Measurements from ENCODE around the gene C17orf114.

The C17orf114 gene

DNA sequence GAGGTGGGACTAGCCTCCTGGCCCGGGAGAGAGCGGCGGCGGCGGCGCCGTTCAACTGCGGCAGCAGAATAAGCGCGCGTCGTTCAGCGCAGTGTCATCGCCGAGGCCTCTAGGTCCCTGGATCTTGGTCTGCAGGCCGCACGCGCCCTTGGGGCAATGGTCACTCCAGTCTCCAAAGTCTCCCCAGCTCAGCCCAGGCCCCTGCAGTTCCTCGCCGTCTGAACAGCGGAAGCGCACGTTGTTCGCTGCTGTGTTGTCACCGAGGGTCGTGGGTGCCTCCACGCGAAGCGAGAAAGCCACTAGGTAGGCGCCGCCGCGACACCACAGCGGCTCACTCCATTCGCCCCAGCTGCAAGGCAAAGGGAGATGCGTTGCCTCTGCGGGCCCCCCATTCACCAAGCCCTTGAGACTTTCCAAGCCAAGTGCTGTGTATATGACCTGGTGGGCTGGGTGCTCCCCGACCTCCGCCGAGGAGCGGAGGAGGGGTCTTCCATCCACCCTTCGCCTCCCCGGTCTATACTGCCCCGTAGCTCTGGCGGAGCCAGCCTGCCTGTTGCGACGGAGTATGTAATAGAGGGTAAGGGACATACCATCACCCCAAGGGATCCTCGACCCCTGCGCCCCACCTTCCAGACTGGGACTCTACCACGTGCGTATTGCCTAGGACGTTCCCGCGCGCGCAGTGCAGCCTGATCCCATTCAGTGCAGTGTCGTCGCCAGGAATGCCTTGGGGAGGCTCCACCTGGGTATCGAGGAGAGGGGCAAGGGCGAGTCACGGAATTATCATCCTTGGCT, 16.6 kb downstream of the C17orf114 start:
- no peak for DNase-seq

DNA sequence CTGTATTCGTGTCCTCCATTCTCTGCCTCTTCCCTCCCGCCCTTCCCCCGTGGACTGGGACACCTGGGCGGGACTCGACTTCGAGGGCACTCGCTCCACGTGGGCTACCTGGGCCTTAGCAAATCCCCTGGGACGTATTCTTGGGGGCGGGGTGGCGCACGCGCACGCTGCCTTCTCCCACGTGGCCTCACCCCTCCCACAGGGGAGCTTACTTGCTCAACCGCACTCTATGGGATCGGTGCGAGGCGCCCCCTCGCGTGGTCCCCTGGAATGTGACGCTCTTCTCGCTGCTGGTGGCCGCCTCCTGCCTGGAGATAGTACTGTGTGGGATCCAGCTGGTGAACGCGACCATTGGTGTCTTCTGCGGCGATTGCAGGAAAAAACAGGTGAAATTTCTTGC, 19.5 kb downstream of the C17orf114 start:
- peak; percentile 33 to 58 for DNase-seq

DNA sequence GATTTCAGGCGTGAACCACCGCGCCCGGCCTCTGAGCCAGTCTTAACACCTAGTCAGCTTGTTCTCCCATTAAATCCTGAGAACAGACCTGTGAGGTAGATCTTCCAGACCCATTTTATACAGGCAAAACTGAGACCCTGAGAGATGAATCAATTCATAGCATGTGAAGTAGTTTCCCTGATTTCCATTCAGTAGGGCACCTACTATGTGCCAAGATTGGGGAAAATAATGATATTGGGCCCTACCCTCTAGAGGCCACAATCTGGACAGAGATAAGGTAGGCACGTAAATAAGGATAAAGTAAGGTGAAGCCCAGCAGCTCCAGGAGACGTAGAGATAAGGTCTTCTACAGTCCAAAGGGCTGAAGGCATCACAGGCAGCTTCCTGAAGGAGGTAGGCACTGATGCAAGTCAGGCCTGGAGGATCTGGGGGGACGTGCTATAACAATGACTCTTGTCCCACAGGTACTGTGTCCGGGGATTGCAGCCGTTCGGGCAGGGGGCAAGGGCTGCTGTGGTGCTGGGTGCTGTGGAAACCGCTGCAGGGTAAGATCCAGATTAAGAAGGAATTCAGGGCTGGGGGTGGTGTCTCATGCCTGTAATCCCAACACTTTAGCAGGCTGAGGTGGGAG, 21.7 kb downstream of the C17orf114 start:
- no peak for DNase-seq

DNA sequence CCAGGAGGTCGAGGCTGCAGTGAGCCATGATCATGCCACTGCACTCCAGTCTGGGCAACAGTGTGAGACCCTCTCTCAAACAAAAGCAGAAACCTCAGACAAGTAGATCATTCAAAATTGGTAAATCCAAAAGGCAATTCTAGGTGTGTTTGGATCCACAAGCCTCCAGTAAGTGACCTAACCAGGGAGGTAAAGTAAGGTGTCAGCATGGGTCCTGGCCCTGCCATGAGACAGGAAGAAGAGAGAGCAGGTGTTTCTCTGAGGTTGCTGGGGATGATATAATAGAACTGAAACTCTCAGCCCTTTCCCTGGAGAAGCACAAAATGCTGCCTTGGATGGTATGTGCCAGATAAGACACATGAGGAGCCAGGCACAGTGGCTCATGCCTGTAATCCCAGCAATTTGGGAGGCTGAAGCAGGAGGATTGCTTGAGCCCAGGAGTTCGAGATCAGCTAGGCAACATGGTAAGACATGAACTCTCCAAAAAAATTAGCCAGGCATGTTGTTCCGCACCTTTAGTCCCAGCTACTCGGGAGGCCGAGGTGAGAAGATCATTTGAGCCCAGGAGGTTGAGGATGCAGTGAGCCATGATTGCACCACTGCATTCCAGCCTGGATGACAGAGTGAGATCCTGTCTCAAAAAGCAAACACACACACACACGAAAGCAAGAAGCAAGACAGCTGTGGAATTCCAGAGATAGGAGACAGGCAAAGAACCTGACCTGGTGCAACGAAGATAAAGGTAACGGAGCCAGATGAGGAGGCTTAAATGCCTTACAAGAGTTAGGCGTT, 24.0 kb downstream of the C17orf114 start:
- no peak for DNase-seq

DNA sequence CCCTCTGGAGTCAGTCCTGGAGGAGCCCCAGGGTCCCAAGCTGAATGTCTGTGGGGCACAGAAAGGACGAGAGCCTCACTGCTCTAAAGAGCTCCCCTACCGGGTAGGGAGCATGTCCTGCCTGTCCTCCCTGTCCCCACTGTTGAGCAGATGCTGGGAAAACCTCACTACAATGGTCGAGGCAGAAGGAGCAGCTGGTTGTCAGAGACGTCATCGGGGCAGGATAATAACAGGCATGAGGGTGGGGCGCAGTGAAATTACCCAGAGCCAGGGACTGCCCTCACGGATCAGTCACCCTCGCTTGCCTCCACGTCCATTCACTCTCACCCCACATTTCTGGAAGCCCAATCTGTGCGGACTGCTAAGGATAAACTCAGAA, 29.9 kb downstream of the C17orf114 start:
- no peak for DNase-seq

DNA sequence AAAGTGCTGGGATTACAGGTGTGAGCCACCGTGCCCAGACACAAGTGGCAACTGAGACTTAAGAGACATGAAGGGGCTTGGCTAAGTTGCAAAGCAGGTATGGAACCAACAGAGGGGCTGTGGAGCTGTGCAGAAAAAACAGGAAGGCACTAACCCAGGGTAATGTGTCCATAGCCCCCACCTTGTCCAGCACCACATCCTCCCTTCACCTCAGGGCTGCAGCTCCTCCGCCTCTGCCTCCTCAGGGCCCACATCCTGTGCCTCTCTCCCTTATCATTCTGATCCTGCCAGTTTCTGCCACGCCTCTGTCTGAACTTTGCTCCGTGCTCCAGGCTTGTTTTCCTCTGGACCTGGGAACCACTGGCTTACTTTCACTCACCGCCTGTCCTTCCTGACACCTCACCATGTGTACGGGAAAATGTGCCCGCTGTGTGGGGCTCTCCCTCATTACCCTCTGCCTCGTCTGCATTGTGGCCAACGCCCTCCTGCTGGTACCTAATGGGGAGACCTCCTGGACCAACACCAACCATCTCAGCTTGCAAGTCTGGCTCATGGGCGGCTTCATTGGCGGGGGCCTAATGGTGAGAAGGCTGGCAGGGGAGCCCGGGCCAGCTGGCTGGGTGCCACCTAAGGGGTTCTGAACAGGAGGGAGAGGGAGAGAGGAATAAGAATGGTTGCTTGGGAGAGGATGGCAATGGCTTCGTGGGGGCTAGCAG, 30.5 kb downstream of the C17orf114 start, which contains the start of gene TM4SF5:
TM4SF5 (plus strand) TSS at position 368 of the 716 bp plus-strand sequence; CDS start at position 405, 37 bp downstream.
- DNase-seq, result no peak

DNA sequence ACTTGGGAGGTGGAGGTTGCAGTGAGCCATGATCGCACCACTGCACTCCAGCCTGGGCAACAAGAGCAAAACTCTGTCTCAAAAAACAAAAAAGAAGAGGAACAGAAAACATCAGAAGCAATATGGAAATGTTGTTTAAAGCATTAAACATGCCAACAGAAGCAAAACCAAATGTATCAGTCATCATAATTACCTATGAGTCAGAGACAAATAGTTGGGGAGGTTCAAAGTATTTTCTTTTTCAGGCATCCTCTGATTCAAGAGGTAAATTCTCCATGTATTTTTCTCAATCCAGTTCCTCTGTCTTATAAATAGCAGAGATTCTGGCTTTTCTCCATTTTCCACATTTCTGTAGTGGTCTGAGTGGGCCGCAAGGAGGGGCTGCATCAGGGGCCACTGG, 32.5 kb downstream of the C17orf114 start:
- no peak for DNase-seq

DNA sequence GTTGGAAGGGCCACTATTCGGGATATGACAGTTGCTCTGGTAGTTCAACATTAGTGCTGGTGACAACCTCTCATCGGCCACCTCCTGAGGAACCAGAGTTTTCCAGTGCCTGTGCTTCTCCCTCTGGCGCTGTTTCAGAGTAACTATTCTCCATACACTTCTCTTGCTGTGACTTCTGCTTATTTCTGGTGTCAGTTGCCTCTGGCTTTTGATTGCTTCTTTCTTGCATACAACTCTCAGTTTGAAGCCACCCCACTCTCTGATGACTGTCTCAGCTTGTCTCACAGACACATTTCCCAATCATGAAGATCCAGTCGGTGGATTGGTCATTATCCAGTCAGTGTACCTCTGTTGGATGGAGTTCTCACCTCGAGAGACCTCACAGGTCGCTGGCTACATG, 33.8 kb downstream of the C17orf114 start:
- peak; percentile 82 to 88 for DNase-seq

DNA sequence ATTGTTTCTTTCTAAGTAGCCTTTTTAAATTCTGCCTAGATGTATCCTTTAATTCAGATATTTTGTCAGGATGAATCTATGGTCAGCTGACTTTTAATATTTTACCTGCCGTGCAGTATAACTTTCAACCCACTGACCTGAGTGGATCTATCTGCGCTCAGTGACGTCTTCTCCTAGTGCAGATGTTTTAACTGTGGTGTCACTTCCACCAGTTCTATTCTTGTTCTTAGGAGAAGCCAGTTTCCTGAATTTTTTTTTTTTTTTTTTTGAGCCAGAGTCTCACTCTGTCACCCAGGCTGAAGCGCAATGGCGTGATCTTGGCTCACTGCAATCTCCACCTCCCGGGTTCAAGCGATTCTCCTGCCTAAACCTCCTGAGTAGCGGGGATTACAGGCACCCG, 35.4 kb downstream of the C17orf114 start:
- DNase-seq, result peak in 1 of 2 donors; percentile 77

DNA sequence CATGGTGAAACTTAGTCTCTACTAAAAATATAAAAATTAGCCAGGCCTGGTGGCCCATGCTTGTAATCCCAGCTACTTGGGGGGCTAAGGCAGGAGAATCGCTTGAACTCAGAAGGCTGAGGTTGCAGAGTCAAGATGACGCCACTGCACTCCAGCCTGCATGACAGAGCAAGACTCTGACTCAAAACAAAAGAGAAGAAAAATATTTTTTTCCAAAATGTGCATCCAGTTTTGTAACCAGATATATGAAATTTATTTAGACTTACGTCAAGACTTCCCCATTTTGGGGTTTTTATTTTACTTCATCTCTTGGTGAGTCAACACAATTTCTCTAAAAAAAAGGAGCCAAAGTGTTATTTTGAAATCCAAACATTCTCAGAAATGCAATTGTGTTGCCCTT, 35.9 kb downstream of the C17orf114 start:
- DNase-seq, result peak; percentile 94 to 98

DNA sequence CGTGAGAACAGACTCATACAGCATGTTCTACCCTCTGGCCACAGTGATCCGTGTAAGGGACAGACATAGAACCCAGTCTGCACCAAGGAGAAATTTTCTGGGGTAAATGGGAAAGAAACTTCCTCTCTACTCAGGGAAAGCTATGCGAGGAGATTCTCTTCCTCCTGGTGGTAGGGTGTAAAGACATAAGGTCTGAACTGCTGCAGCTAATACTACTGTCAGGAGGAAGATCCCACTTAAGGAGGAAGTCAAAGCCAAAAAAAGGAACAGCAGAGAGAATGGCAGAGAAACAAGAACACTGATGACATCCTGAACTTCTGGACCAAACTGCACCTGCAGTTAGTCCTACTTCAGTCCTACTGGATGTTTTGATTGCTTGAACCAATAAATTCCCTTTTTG, 37.5 kb downstream of the C17orf114 start:
- peak; percentile 76 to 85 for DNase-seq

DNA sequence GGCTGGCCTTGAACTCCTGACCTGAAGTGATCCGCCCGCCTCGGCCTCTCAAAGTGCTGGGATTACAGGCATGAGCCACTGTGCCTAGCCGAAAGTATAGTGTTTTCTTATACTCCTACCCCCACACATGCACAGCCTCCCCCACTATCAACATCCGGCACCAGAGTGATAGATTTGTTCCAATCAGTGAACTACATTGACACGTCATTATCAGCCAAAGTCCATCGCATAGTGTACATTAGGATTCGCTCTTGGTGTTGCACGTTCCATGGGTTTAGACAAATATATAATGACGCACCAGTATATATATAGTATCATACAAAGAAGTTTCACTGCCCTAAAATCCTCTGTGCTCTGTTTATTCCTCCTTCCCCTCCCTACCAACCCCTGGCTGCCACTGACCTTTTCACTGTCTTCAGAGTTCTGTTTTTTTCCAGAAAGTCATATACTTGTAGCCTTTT, 42.3 kb downstream of the C17orf114 start:
- DNase-seq, result peak; percentile 69 to 73

DNA sequence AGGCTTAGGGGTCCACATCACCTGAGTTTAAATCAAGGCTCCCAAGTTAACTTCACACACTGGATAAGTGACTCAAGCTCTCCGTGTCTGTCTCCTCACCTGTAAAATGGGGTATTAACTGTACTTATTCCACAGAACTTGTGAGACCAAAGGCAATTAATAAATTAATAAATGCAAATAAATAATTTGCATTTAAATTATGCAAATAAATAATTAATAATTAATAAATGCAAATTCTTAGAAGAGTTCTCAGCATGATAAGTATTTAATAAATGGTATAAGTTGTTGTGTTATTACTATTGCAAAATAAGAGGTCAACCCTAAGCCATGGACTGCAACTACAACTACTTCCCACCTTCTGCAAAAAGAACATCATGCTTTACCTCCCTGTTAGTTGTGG, 48.7 kb downstream of the C17orf114 start:
- DNase-seq, result no peak

DNA sequence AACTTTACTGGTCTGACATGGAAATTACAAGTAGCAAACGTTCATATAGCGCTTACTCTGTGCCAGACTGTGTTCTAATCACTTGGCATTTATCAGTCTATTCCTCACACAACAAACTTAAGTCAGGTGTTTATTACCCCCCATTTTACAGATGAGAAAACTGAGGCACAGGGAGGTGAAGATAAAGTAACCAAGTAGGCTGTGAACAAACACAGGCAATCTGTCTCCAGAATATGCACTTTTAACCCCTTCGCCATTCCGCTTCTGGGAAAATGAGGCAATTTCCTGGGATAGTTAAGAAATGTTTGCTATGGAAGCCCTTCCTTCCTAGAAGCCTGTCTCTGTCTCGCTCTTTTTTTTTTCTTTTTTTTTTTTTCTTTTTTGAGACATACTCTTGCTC, 50.2 kb downstream of the C17orf114 start:
- DNase-seq, result peak in 1 of 2 donors; percentile 84
